HepG2 (cell line): ENCODE results near the gene TTC5. TPM values are rescaled to one million over a fixed set of nuclear protein-coding genes. Genes with fewer than 3 reads are reported as not detected.

Source experiments
- AGO1 ChIP-seq: fragments of 200-400 bp; formaldehyde crosslinking; IDR thresholded peaks from 2 replicates; pipeline ENCODE4 v1.6.1; 2017; ENCODE audit warnings: mild to moderate bottlenecking, low read depth, low read length, moderate library complexity; ENCODE audit not compliant: poor library complexity, severe bottlenecking
- ARNT ChIP-seq: fragments of 450-650 bp; IDR thresholded peaks from 2 replicates; pipeline ENCODE4 v1.6.1; 2017
- CREB1 ChIP-seq, 2 experiments: fragments of 450-650 bp in 1 of 2; IDR thresholded peaks; 2 replicates each; pipeline ENCODE4 v1.6.1; 2016 to 2017; ENCODE audit warnings: control low read depth in 1 of 2, mild to moderate bottlenecking in 1 of 2, missing compliant biosample characterization in 1 of 2, missing genetic modification characterization in 1 of 2
- GLMP ChIP-seq: sonication (generic); formaldehyde crosslinking; IDR thresholded peaks from 2 replicates; pipeline ENCODE4 v1.9.0; 2021; ENCODE audit warnings: missing genetic modification reagents, mild to moderate bottlenecking, borderline replicate concordance
- GMEB1 ChIP-seq: sonication (generic); formaldehyde crosslinking; IDR thresholded peaks from 2 replicates; pipeline ENCODE4 v1.5.1; 2020; ENCODE audit warnings: missing genetic modification reagents, mild to moderate bottlenecking, borderline replicate concordance
- LRRFIP1 ChIP-seq: sonication (generic); formaldehyde crosslinking; conservative IDR thresholded peaks from 2 replicates; pipeline ENCODE4 v1.4.0; 2020; ENCODE audit warnings: missing genetic modification reagents
- MAFF ChIP-seq: IDR thresholded peaks from 2 replicates; pipeline ENCODE4 v1.6.1; 2011; ENCODE audit warnings: low read depth, low read length, improper control_type of control experiment
- NFKB2 ChIP-seq: sonication (generic); formaldehyde crosslinking; IDR thresholded peaks from 2 replicates; pipeline ENCODE4 v1.4.0; 2020; ENCODE audit warnings: missing genetic modification reagents, borderline replicate concordance
- SNAPC4 ChIP-seq: sonication (generic); formaldehyde crosslinking; IDR thresholded peaks from 2 replicates; pipeline ENCODE4 v1.4.0; 2020; ENCODE audit warnings: mild to moderate bottlenecking, missing genetic modification reagents
- ZFP41 ChIP-seq: sonication (generic); formaldehyde crosslinking; IDR thresholded peaks from 2 replicates; pipeline ENCODE4 v1.4.0; 2020; ENCODE audit warnings: mild to moderate bottlenecking, missing genetic modification reagents, borderline replicate concordance
- ZNF333 ChIP-seq: sonication (generic); formaldehyde crosslinking; IDR thresholded peaks from 2 replicates; pipeline ENCODE4 v1.4.0; 2020; ENCODE audit warnings: mild to moderate bottlenecking, missing genetic modification reagents, borderline replicate concordance
- polyA plus RNA-seq, 8 experiments: library from polyadenylated mRNA; depleted of rRNA in 3 of 8; stranded (reverse) in 7 of 8; unstranded in 1 of 8; fragments of >200 nt; fragmentation: Illumina TruSeq in 4 of 8; extraction: Trizol in 4 of 8; gene quantifications; 2 replicates each; pipeline versions ENCODE4 v1.2.1 to v1.2.3, GENCODE V29; 2011 to 2016; ENCODE audit warnings: low read depth in 4 of 8, missing spikeins in 1 of 8, mixed read lengths in 1 of 8; ENCODE audit not compliant: insufficient read depth in 1 of 8
- total RNA-seq, 5 experiments: library from RNA; depleted of rRNA; stranded (reverse); fragments of >200 nt; fragmentation: Illumina TruSeq; extraction: Trizol; gene quantifications; 2 replicates each; pipeline ENCODE4 v1.2.3, GENCODE V29; 2016; ENCODE audit warnings: low read depth in 1 of 5
- TF ChIP-seq, protein P1 (sequence below): sonication (generic); formaldehyde crosslinking; IDR thresholded peaks from 2 replicates; pipeline ENCODE4 v1.8.1; 2023; ENCODE audit warnings: missing genetic modification reagents, mild to moderate bottlenecking, borderline replicate concordance
- TF ChIP-seq, protein P2 (sequence below): sonication (generic); formaldehyde crosslinking; IDR thresholded peaks from 2 replicates; pipeline ENCODE4 v1.5.0; 2020; ENCODE audit warnings: mild to moderate bottlenecking, missing genetic modification reagents, borderline replicate concordance

TTC5 gene
- total and polyA plus RNA-seq, 2 of the 13 experiments (the other 11 are each of a cell fraction or from before 2014, with no cell fraction given) = 8.7 to 28.5 TPM

DNA sequence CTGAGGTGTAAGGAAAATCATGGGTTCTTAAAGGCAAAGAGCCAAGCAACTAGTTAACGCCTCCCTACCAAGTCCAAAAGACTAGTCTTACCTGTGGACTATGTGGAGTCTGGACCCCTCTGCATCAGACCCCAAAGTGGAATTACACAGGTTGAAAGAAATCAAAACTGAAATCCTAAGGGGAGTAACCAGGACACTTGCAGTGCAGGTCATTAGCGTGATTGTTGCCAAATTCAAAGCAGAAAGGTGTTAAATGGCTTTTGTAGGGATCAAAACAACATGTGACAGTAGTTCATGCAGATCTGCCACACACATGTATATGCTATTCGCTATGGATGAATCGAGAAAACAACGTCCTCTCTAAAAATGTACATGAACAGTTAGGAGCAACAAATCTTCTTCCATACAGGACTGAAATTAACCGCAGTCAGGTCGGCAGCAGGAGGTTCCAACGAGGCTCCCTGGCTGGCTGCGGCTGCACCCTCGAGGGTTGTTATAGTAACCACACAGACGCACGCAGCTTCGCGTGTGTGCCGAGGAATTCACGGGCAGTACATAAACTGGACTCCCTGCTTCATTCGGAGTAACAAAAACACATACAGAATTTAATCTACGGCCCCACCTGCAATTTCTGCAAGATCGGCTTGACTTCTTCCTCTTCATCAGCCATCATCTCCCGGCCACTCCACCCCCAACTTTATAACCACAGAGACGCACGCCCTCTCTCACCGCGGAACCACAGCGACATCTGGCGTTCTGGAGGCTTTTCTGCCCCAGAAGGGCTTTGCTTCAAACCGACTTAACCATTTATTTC lies at the start of gene TTC5 (continued):
- peak; percentile 78; the same call in 1 of the 2 replicates for TF ChIP-seq SNAPC4
- no peak for TF ChIP-seq GLMP
- no peak for TF ChIP-seq LRRFIP1 (CRISPR knock-in tag)
- TF ChIP-seq ZFP41 (CRISPR knock-in tag) = no peak
- TF ChIP-seq GMEB1 (CRISPR knock-in tag) = no peak
- TF ChIP-seq, protein P1, sequence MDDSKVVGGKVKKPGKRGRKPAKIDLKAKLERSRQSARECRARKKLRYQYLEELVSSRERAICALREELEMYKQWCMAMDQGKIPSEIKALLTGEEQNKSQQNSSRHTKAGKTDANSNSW (CRISPR knock-in tag) = no peak
- no peak for TF ChIP-seq AGO1
- peak; percentile 67; the same call in 1 of the 2 replicates for TF ChIP-seq NFKB2 (CRISPR knock-in tag)
- TF ChIP-seq CREB1 (IDR thresholded peaks at IDR 0.05) = no peak
- no peak for TF ChIP-seq CREB1 (CRISPR knock-in tag; IDR thresholded peaks at IDR 0.05)
- no peak for TF ChIP-seq ARNT
- TF ChIP-seq, protein P2, sequence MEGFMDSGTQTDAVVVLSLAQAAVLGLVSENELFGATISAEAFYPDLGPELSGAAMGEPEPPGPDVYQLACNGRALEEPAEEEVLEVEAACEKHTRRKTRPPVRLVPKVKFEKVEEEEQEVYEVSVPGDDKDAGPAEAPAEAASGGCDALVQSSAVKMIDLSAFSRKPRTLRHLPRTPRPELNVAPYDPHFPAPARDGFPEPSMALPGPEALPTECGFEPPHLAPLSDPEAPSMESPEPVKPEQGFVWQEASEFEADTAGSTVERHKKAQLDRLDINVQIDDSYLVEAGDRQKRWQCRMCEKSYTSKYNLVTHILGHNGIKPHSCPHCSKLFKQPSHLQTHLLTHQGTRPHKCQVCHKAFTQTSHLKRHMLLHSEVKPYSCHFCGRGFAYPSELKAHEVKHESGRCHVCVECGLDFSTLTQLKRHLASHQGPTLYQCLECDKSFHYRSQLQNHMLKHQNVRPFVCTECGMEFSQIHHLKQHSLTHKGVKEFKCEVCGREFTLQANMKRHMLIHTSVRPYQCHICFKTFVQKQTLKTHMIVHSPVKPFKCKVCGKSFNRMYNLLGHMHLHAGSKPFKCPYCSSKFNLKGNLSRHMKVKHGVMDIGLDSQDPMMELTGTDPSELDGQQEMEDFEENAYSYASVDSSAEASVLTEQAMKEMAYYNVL (CRISPR knock-in tag) = peak; percentile 58; the same call in 1 of the 2 replicates
- TF ChIP-seq ZNF333 (CRISPR knock-in tag) = no peak
- TF ChIP-seq MAFF = no peak
